Astrocyte (in vitro differentiated cells and primary cell): ENCODE results near the gene SCYGR1. TPM values are rescaled to one million over a fixed set of nuclear protein-coding genes. Genes with fewer than 3 reads are reported as not detected.
"Not testable (repeated sequence)": the region's sequence is repeated elsewhere in the genome, so short reads cannot be mapped to it uniquely, and the experiment has no call there.

Source experiments
- DNase-seq: peaks from one replicate; pipeline ENCODE4 v3.0.0-alpha.2; 2010; ENCODE audit warnings: low read depth
- FAIRE-seq: peaks from 2 replicates; lab custom pipeline; 2011; peaks lifted over from hg19 to GRCh38; lab: Jason Lieb, UNC
- H2AFZ ChIP-seq: 2 replicates; pipeline ENCODE4 v1.6.0; 2012; ENCODE audit warnings: low read depth, low read length, inconsistent platforms
- H3K27ac ChIP-seq: 2 replicates; pipeline ENCODE4 v1.5.1; 2011; ENCODE audit warnings: low read depth, low read length, inconsistent platforms
- H3K27me3 ChIP-seq: 2 replicates; pipeline ENCODE4 v1.6.0; 2011; ENCODE audit warnings: low read length, inconsistent platforms; ENCODE audit not compliant: insufficient read depth
- H3K36me3 ChIP-seq: 2 replicates; pipeline ENCODE4 v1.5.1; 2011; ENCODE audit warnings: low read length, inconsistent platforms; ENCODE audit not compliant: insufficient read depth
- H3K4me1 ChIP-seq: 2 replicates; pipeline ENCODE4 v1.5.1; 2011; ENCODE audit warnings: low read length, inconsistent platforms; ENCODE audit not compliant: insufficient read depth
- H3K4me2 ChIP-seq: 2 replicates; pipeline ENCODE4 v1.6.0; 2012; ENCODE audit warnings: low read length, inconsistent platforms
- H3K4me3 ChIP-seq: 2 replicates; pipeline ENCODE4 v1.5.1; 2011; ENCODE audit warnings: low read depth, mild to moderate bottlenecking, low read length, inconsistent platforms; ENCODE audit not compliant: insufficient read depth
- H3K79me2 ChIP-seq: 2 replicates; pipeline ENCODE4 v1.6.0; 2012; ENCODE audit warnings: mild to moderate bottlenecking, low read length, inconsistent platforms; ENCODE audit not compliant: insufficient read depth
- H3K9ac ChIP-seq: 2 replicates; pipeline ENCODE4 v1.6.0; 2012; ENCODE audit warnings: mild to moderate bottlenecking, low read length, inconsistent platforms
- H3K9me3 ChIP-seq: 2 replicates; pipeline ENCODE4 v1.5.1; 2012; ENCODE audit warnings: low read depth, mild to moderate bottlenecking, low read length, inconsistent platforms; ENCODE audit not compliant: insufficient read depth
- H4K20me1 ChIP-seq: 2 replicates; pipeline ENCODE4 v1.6.0; 2012; ENCODE audit warnings: low read length, inconsistent platforms; ENCODE audit not compliant: insufficient read depth
- H3K27ac Mint-ChIP-seq: one replicate; pipeline ENCODE4 v1.8.0; 2021; ENCODE audit warnings: mild to moderate bottlenecking, mixed read lengths; ENCODE audit not compliant: unreplicated experiment
- H3K27me3 Mint-ChIP-seq: one replicate; pipeline ENCODE4 v1.8.0; 2021; ENCODE audit warnings: low read depth, mixed read lengths; ENCODE audit not compliant: unreplicated experiment
- H3K36me3 Mint-ChIP-seq: one replicate; pipeline ENCODE4 v1.8.0; 2021; ENCODE audit warnings: low read depth, mixed read lengths; ENCODE audit not compliant: unreplicated experiment
- H3K4me1 Mint-ChIP-seq: one replicate; pipeline ENCODE4 v1.8.0; 2021; ENCODE audit warnings: low read depth, mixed read lengths; ENCODE audit not compliant: unreplicated experiment
- H3K4me3 Mint-ChIP-seq: one replicate; pipeline ENCODE4 v1.8.0; 2021; ENCODE audit warnings: mild to moderate bottlenecking, moderate library complexity, mixed read lengths; ENCODE audit not compliant: unreplicated experiment
- H3K9me3 Mint-ChIP-seq: one replicate; pipeline ENCODE4 v1.8.0; 2021; ENCODE audit warnings: mild to moderate bottlenecking, mixed read lengths; ENCODE audit not compliant: unreplicated experiment
- EZH2 ChIP-seq: IDR thresholded peaks from 2 replicates; pipeline ENCODE4 v1.6.1; 2012; ENCODE audit warnings: mild to moderate bottlenecking, low read length, inconsistent platforms; ENCODE audit not compliant: insufficient read depth
- total RNA-seq: library from RNA; stranded (reverse); gene quantifications from 2 replicates; pipeline ENCODE4 v1.2.1, GENCODE V29; 2021
- TF ChIP-seq, protein P1 (sequence below): IDR thresholded peaks from 2 replicates; pipeline ENCODE4 v1.5.1; 2011; ENCODE audit warnings: low read depth, mild to moderate bottlenecking, inconsistent platforms, low read length, moderate library complexity; ENCODE audit not compliant: insufficient read depth

SCYGR1 gene
- total RNA-seq, 1 donor from 2014 or later: not detected

DNA sequence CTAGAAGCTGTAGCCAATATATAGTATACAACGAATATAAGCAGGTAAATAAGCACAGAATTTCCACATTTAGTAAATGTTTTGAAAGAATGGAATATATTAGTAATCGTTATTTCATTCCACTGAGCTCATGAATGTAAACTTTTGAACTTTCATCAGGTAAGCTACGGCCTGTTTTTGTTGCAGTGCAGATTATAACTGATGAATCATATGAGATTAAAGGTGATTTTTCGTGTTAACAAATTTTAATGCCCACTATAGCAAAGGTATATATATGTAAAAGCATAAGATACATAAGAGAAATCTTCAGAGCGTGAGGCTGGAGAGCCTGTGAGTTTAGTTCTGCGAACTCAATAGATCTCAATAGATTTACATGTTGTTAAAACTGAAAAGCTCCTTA, 1.1 kb downstream of the SCYGR1 start:
- Mint-ChIP-seq H3K4me3 (no peak overlapping the region), H3K27ac (no peak overlapping the region), H3K27me3 (peaks cover 11% of the 10 kb centered on the region), H3K9me3 (no peaks in the 10 kb centered on the region), H3K4me1 (no peaks in the 10 kb centered on the region), H3K36me3 (no peaks in the 10 kb centered on the region)
- peaks cover 3% of the 10 kb centered on the region for H3K27me3 ChIP-seq
- no peaks in the 10 kb centered on the region for H3K36me3 ChIP-seq
- no peak overlapping the region for H3K4me3 ChIP-seq
- no peaks in the 10 kb centered on the region for H3K79me2 ChIP-seq
- no peak overlapping the region for H3K27ac ChIP-seq
- H3K4me2 ChIP-seq: no peak overlapping the region
- H2AFZ ChIP-seq: no peak overlapping the region
- no peak for FAIRE-seq
- TF ChIP-seq EZH2: no peak
- TF ChIP-seq, protein P1, sequence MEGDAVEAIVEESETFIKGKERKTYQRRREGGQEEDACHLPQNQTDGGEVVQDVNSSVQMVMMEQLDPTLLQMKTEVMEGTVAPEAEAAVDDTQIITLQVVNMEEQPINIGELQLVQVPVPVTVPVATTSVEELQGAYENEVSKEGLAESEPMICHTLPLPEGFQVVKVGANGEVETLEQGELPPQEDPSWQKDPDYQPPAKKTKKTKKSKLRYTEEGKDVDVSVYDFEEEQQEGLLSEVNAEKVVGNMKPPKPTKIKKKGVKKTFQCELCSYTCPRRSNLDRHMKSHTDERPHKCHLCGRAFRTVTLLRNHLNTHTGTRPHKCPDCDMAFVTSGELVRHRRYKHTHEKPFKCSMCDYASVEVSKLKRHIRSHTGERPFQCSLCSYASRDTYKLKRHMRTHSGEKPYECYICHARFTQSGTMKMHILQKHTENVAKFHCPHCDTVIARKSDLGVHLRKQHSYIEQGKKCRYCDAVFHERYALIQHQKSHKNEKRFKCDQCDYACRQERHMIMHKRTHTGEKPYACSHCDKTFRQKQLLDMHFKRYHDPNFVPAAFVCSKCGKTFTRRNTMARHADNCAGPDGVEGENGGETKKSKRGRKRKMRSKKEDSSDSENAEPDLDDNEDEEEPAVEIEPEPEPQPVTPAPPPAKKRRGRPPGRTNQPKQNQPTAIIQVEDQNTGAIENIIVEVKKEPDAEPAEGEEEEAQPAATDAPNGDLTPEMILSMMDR: no peak
- no peaks in the 10 kb centered on the region for H3K9me3 ChIP-seq
- H4K20me1 ChIP-seq: no peaks in the 10 kb centered on the region
- no peak for DNase-seq
- H3K9ac ChIP-seq: no peak overlapping the region
- peaks cover 2% of the 10 kb centered on the region for H3K4me1 ChIP-seq

DNA sequence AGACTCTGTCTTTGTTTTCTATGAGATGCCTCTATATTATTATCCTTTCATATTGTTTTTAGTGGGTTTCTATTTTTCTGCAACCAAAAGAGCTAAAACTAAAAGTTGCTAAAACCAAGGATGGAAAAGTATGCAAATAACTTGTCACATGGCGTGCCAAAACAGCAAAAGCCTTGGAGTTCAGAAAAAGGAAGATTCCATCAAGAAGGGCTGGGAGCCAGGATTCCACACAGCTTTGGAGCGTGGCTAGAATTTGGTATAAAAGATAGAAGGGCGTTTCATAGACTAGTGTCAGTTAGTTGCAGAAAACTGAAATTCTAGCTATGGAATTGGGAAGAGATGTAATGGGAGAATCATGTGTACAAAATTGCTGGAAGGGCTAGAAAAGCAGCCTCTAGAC, 4.1 kb downstream of the SCYGR1 start:
- no peak for FAIRE-seq
- H3K9ac ChIP-seq: no peak overlapping the region
- TF ChIP-seq, protein P1: no peak
- TF ChIP-seq EZH2: no peak

DNA sequence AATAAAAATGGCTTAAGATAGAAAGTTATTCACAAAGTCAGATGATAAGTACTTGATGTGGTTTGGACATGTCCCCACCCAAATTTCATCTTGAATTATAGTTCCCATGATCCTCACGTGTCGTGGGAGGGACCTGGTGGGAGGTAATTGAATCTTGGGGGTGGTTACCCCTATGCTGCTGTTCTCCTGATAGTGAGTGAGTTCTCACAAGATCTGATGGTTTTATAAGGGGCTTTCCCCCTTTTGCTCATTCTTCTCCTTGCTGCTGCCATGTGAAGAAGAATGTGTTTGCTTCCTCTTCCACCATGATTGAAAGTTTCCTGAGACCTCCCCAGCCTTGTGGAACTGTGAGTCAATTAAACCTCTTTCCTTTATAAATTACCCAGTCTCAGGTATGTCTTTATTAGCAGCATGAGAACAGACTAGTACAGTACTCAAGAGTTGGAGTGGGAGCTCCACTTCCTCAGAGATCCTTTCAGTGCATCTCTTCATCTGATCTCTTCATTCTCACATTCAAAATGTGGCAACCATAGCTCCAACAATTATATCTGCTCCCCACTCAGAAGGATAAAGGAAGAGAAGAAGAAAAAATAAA, 5.4 kb downstream of the SCYGR1 start:
- H3K4me3 ChIP-seq, H3K27ac Mint-ChIP-seq, H3K9me3 ChIP-seq, H3K79me2 ChIP-seq, H3K36me3 ChIP-seq, H2AFZ ChIP-seq, H3K4me1 ChIP-seq, H3K27me3 ChIP-seq, H3K9ac ChIP-seq, H3K9me3 Mint-ChIP-seq, H3K27ac ChIP-seq, H3K4me2 ChIP-seq, H3K4me3 Mint-ChIP-seq, H3K4me1 Mint-ChIP-seq, H3K36me3 Mint-ChIP-seq, FAIRE-seq, H4K20me1 ChIP-seq, DNase-seq: not testable (repeated sequence)
- H3K27me3 Mint-ChIP-seq: peaks cover 11% of the 10 kb centered on the region

More for the DNA sequence above, 4.1 kb downstream of the SCYGR1 start:
- Histone ChIP-seq H3K27me3 (peaks cover 3% of the 10 kb centered on the region), H3K4me3 (no peak overlapping the region), H2AFZ (no peak overlapping the region), H3K4me1 (peaks cover 2% of the 10 kb centered on the region), H3K4me2 (no peak overlapping the region), H3K36me3 (no peaks in the 10 kb centered on the region), H3K79me2 (no peaks in the 10 kb centered on the region), H3K27ac (no peak overlapping the region), H3K9me3 (no peaks in the 10 kb centered on the region), H4K20me1 (no peaks in the 10 kb centered on the region)
- Mint-ChIP-seq H3K36me3 (no peaks in the 10 kb centered on the region), H3K4me3 (no peak overlapping the region), H3K9me3 (no peaks in the 10 kb centered on the region), H3K27ac (no peak overlapping the region), H3K27me3 (peaks cover 11% of the 10 kb centered on the region), H3K4me1 (no peaks in the 10 kb centered on the region)
- no peak for DNase-seq
